GM23248 (cell line): ENCODE results near the gene S100A1.

Source experiments
- EZH2 ChIP-seq: fragments of 200-600 bp; sonication (generic); IDR thresholded peaks from 2 replicates; pipeline ENCODE4 v1.6.1; 2018; ENCODE audit warnings: antibody characterized with exemption, mild to moderate bottlenecking; ENCODE audit not compliant: insufficient read depth, poor library complexity, severe bottlenecking
- EZH2phosphoT487 ChIP-seq: fragments of 200-600 bp; sonication (generic); IDR thresholded peaks from 2 replicates; pipeline ENCODE4 v1.6.1; 2018; ENCODE audit warnings: antibody characterized with exemption, moderate library complexity, mild to moderate bottlenecking, low read depth; ENCODE audit not compliant: insufficient read depth

DNA sequence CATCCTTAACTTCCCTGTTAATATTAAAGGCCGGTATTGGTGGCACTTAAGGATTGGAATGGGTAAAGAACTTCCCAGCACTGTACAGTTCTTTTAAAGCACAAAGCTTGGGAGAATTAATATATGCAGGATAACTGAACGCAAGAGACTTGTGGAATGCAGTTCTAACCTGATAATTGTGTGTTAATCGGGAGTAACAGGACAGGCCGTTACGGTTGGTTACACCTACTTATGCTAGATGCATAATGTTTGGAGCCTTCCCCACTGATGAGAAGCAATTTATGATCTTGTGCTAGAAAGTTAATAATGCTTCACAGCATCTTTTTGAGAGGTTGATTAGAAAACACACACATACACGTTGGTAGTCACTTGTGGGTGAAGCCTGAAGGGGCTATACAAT is 12.6 kb downstream of the S100A1 start:
- TF ChIP-seq EZH2 (no peak), EZH2phosphoT487 (no peak)
